IPS DF 19.7 (cell line): ENCODE data around the gene GGTLC2.
"Not testable (repeated sequence)": the region's sequence is repeated elsewhere in the genome, so short reads cannot be mapped to it uniquely, and the experiment has no call there.

Experiments used
- DNase-seq: peaks from one replicate; pipeline ENCODE4 v3.0.0-alpha.2; 2013; ENCODE audit warnings: low read depth, low spot score

GGTLC2 gene

DNA sequence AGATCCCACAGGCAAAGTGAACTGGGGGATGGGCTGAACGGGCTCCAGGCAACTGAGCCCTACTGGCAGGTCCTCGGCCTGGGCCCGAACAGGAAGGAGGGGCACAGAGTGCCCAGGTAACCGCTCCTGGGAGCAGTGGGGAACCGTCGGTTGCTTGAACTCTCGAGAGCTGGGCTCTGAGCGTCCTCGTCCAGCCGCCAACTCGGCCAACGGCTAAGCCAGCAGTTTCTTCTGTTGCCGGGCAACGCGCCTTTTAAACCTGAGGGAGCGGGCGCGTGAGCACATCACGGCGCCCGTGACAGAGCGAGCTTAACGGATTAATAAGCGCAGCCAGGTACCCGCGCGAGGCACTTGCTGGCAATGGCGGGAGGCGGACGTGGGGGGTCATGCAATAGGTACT lies at the start of gene GGTLC2:
Gene GGTLC2, plus strand, starts transcription at position 301 of the 400 bp plus-strand sequence. CDS start 1,732 bp downstream, outside the sequence.
- DNase-seq = not testable (repeated sequence)

DNA sequence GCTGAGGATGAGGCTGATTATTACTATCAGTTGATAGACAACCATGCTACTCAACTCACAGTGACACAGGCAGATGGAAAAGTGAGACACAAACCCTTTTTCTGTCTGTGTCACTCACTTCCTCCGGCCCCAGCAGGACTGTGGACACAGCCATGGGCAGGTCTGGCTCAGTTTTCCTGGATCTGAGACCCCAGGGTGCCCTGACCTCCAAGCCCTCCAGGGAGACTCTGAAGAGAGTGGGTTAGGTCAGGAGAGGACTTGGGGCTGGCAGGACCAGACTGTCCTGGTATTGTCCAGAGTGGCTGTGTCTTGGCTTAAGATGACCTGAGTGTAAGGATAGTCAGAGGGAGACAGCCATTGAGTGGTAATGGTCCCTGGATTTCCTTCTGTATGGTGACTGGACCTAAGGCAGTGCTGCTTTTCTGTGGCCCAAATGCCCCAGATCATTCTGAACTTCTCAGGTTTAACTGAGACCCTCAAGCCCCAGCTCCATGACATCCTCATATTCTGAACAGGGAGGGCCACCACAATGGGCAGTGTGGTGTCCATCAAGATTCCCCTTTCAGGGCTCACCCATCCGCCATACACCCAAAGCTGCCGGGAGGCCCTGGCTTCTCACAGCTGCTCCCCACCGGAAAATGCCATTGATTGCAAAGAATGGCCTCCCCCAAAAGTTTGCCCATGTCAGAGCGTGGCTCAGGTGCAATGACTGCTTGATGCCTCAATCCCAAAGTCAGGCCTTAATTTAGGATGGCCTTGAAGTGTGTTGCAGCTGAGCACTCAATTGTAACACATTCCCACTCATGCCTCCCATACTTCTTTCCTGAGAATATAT lies 49.2 kb upstream of the GGTLC2 start:
- DNase-seq = no peak

DNA sequence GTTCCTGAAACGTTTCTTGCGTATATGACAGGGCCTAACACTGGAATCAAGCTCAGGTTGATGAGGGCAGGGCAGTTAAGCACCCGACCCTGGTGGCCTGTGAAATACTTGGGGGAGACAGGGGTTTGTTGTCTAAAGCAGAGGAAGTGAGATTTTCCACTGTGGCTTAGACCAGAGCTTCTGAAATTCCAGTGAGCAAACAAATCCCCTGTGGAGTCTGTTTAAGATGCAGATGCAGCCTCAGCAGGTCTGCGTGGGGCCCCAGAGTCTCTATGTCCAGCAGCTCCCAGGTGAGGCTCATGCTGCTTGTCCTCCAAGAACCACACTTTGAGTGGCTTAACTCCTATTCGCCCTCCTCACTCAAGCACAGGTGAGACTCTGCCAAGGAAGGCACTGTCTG lies 46.3 kb upstream of the GGTLC2 start:
- no peak for DNase-seq

GRCh38 chr22:22599248-22599647 lies 45.2 kb upstream of the GGTLC2 start:
- no peak for DNase-seq

DNA sequence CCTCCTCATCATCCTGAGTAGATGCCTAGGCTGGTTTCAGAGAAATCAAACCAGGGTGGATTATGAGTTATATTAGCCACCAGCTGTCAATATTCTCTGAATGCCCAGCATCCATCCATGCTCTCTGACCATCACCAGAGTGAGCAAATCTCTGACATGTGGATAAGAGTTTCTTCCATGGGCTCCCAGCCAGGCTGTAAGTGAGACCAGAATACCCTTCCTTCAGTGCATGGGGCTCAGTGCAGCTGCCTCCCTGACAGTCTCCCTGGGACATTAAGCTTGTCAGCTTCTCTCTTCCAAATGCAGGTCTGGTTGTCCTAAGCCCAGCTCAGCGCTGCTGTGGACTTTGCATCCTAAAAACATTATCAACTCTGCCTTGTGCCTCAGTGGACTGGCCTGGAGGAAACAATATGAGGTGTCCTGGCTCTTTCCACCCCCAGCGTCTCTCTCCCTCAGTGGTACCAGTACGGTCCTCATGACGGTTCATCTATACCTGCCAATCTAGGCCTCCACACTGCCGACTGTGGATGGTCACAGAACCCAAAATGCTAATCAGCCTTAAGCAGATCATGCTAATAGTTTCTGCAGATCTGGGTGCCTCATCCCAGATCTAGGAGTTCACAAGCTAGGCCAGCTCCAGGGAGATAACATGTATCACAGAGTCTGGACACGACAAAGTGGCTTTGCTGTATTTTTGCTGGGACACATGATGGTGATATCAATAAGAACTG lies 43.7 kb upstream of the GGTLC2 start:
- DNase-seq = no peak

GRCh38 chr22:22603470-22603947 lies 40.9 kb upstream of the GGTLC2 start:
- DNase-seq = no peak

DNA sequence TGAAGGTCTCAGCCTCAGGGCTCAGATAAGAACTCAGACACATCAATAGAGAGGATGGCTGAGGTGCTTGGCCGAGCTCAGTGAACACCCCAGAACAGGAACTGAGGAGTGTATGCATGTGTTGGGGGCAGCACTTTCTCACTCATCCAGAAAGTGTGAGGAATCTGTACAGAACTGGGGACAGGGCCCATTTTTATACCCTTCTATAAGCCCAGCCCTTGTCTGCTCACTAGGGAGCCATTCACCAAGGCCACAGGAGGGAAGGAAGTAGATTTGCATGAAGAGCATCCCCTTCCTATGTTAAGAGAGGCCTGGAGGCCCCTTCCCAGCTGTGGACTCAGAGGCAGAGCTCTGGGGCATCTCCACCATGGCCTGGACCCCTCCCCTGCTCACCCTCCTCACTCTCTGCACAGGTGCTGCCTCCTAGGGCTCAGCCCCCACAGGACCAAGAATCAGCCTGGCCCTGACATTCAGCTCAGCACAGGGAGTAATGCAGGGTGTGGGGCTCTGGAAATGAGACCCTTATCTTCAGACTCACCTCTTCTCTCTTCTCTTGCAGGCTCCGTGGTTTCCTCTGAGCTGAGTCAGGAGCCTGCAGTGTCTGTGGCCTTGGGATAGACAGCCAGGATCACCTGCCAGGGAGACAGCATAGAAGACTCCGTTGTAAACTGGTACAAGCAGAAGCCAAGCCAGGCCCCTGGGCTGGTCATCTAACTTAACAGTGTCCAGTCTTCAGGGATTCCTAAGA lies 39.9 kb upstream of the GGTLC2 start:
- DNase-seq = no peak

- no peak for DNase-seq
Observed at GRCh38 chr22:22605074-22605404, 39.4 kb upstream of the GGTLC2 start.

DNA sequence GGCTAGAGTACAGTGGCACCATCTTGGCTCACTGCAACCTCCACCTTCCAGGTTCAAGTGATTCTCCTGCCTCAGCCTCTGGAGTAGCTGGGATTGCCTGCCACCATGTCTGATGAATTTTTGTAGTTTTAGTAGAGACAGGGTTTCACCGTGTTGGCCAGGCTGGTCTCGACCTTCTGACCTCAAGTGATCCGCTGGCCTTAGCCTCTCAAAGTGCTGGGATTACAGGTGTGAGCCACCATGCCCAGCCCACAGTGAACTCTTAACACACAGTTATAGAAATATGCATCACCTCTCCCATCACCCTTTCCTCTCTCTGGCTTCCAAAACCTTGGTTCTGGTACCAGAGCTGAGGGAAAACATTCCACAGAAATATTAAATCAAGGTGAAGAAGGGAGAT lies 36.4 kb upstream of the GGTLC2 start:
- not testable (repeated sequence) for DNase-seq

DNA sequence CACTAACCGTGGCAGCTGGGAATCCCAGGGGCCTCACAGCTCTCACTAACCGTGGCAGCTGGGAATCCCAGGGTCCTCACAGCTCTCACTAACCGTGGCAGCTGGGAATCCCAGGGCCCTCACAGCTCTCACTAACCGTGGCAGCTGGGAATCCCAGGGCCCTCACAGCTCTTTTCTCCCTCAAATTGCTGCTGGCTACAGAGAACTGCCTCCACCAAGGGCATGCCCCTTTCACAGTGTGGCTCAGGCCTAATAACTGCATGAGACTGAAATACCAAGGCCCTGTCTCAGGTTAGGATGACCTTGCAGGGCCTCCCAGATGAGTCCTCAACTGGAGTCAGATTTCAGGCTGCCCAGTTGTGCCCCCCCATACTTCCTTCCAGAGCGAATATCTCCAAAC lies 35.1 kb upstream of the GGTLC2 start:
- DNase-seq = no peak

- no peak for DNase-seq
Observed at GRCh38 chr22:22612516-22612915, 31.9 kb upstream of the GGTLC2 start.

DNA sequence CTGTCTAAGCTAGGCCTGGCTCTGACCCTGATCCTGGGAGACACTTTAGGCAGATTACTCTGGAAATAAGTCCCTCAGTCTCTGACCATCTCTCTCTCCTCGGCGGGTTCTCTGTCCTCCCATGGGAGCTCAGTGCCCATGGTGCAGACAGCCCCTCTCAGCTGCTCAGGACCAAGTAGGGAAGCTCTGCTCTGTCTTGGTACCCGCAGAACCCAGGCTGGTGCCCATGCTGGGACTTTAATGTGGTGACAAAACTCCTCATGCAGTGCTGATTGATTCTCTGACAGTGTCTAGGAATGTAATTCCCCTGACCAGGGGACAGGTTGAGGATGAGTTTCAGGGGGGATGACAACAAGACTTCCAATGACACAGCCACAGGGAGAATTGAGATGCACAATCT lies 30.3 kb upstream of the GGTLC2 start:
- DNase-seq = no peak

DNA sequence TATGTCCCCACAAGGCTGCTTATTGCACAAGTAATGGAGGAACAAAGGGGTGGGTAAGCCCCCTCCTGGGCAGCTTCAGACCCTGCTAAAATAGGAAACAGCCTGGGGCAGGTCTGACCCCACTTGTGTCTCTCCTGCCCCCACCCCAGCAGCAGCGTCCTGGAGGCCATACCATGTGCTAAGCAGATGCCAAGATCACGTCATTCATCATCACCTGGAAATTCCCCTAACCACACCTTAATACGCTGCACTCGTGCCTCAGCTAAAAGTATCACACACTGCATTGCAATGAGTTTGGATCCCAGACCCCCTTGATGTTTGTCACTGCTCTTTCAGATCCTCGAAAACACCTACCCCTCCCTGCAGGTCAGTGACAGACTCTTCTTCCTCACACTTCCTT lies 27.8 kb upstream of the GGTLC2 start:
- DNase-seq = no peak

DNA sequence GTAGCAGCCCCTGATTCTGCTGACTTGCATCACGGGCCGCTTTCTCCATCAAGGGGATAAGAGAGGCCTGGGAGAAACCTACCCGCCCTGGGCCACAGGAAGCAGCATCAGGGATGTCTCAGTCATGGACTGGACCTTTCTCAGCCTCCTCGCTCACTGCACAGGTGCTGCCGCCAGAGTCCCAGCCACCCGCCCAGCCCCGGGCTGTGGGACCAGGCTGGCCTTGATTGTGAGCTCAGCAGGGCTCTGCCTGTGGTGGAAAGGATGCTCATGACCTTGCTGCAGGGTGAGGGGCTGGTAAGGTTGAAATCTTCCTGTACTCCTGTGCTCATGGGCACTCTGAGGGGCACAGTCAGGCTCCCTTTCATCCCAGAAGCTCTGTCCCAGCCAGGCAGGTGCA lies 26.0 kb upstream of the GGTLC2 start:
- no peak for DNase-seq

GRCh38 chr22:22618923-22619322 lies 25.5 kb upstream of the GGTLC2 start:
- DNase-seq = no peak

DNA sequence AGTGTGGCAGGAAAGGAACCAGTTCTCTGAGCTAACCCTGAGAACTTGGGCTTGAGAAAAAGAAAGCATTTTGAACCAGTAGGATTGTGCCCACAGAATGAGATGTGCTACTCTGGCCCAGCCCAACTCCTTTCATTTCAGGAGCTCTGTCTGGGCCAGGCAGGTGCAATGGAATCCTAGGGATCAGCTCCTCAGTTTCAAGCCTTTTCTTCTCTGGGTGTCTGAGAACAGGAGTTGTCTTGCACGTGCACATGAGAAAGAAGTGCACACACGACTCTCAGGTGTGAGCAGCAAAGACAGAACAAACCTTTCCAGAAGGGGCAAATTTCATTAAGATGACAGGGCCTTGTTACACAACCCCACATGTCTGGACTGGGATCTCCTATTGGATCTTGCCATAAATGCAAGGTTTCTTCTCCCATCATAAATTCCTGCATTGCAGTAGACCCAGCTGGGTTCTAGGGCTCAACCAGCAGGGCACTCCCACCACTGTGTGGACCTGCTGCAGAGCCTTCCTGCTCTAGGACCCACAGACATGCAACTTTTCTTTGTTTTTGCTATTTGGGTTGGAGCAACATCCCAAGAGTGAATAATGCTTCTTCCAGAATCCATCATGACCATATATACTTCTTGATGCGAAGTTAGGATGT lies 24.5 kb upstream of the GGTLC2 start:
- DNase-seq = no peak

GRCh38 chr22:22628546-22629495 lies 15.6 kb upstream of the GGTLC2 start:
- not testable (repeated sequence) for DNase-seq

- DNase-seq = not testable (repeated sequence)
Observed at GRCh38 chr22:22631223-22631652, 13.2 kb upstream of the GGTLC2 start.

DNA sequence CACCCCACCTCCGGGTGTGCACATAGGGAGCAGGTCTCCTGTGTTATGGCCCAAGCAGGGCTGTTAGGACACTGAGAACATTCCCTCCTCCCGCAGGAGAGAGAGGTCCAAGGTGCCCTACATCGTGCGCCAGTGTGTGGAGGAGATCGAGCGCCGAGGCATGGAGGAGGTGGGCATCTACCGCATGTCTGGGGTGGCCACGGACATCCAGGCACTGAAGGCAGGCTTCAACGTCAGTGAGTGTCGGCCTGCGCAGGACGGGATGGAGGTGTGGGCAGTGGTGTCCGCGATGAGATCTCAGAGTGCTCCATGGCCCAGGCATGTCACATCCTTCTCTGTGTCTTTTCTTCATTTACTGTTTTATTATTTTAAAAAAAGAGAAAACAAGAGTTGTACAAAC lies 12.2 kb upstream of the GGTLC2 start:
- not testable (repeated sequence) for DNase-seq

- DNase-seq = not testable (repeated sequence)
Observed at GRCh38 chr22:22633533-22633932, 10.9 kb upstream of the GGTLC2 start.
